Memory B cell (primary cell): ENCODE measurements around the gene HUNK.
"Not testable (repeated sequence)": the region's sequence is repeated elsewhere in the genome, so short reads cannot be mapped to it uniquely, and the experiment has no call there.

Source experiments
- ATAC-seq: fragments of 150-1000 bp; cut with Tn5 transposase; 2 replicates; pipeline ENCODE4 v1.10.0; 2021; ENCODE audit warnings: low read depth, mild to moderate bottlenecking, moderate library complexity
- DNase-seq, 2 donors: peaks; one replicate each; pipeline ENCODE4 v3.0.0; 2022; ENCODE audit warnings: low spot score in 2 of 2
- H3K27ac Mint-ChIP-seq: one replicate; pipeline ENCODE4 v1.8.0; 2022; ENCODE audit warnings: mild to moderate bottlenecking, moderate library complexity, mixed read lengths
- H3K27me3 Mint-ChIP-seq: one replicate; pipeline ENCODE4 v1.8.0; 2022; ENCODE audit warnings: mixed read lengths
- H3K36me3 Mint-ChIP-seq: one replicate; pipeline ENCODE4 v1.8.0; 2022; ENCODE audit warnings: mild to moderate bottlenecking, mixed read lengths
- H3K4me1 Mint-ChIP-seq: one replicate; pipeline ENCODE4 v1.8.0; 2022; ENCODE audit warnings: mixed read lengths
- H3K4me3 Mint-ChIP-seq: one replicate; pipeline ENCODE4 v1.8.0; 2022; ENCODE audit warnings: mild to moderate bottlenecking, moderate library complexity, mixed read lengths
- H3K9me3 Mint-ChIP-seq: one replicate; pipeline ENCODE4 v1.8.0; 2022; ENCODE audit warnings: mixed read lengths

The HUNK gene

GRCh38 chr21:32008714-32009113 is 135.9 kb downstream of the HUNK start:
- Mint-ChIP-seq H3K4me1 (no peaks in the 10 kb centered on the region), H3K27ac (no peak overlapping the region), H3K9me3 (peaks cover 4% of the 10 kb centered on the region), H3K27me3 (peaks cover 11% of the 10 kb centered on the region), H3K36me3 (peaks cover 1% of the 10 kb centered on the region), H3K4me3 (no peak overlapping the region)
- DNase-seq, result no peak
- ATAC-seq, result no peak

GRCh38 chr21:32009263-32009662 is 136.4 kb downstream of the HUNK start:
- no peak for DNase-seq
- peaks cover 11% of the 10 kb centered on the region for H3K27me3 Mint-ChIP-seq
- no peaks in the 10 kb centered on the region for H3K4me1 Mint-ChIP-seq
- H3K4me3 Mint-ChIP-seq, result no peak overlapping the region
- peaks cover 4% of the 10 kb centered on the region for H3K9me3 Mint-ChIP-seq
- H3K27ac Mint-ChIP-seq, result no peak overlapping the region
- ATAC-seq, result no peak
- peaks cover 1% of the 10 kb centered on the region for H3K36me3 Mint-ChIP-seq

GRCh38 chr21:32015461-32016139 is 142.8 kb downstream of the HUNK start:
- Mint-ChIP-seq H3K4me1 (no peaks in the 10 kb centered on the region), H3K36me3 (no peaks in the 10 kb centered on the region), H3K4me3 (no peak overlapping the region), H3K27ac (no peak overlapping the region), H3K27me3 (peaks cover 7% of the 10 kb centered on the region), H3K9me3 (no peaks in the 10 kb centered on the region)
- DNase-seq (no peak), ATAC-seq (no peak)

GRCh38 chr21:32018381-32018780 is 145.6 kb downstream of the HUNK start:
- no peak overlapping the region for H3K27ac Mint-ChIP-seq
- H3K4me3 Mint-ChIP-seq, result no peak overlapping the region
- ATAC-seq, result no peak
- H3K9me3 Mint-ChIP-seq, result no peaks in the 10 kb centered on the region
- H3K27me3 Mint-ChIP-seq, result peaks cover 1% of the 10 kb centered on the region
- no peaks in the 10 kb centered on the region for H3K36me3 Mint-ChIP-seq
- DNase-seq, result no peak
- no peaks in the 10 kb centered on the region for H3K4me1 Mint-ChIP-seq

GRCh38 chr21:32020564-32020963 is 147.7 kb downstream of the HUNK start:
- Mint-ChIP-seq H3K36me3 (no peaks in the 10 kb centered on the region), H3K27ac (no peak overlapping the region), H3K9me3 (no peaks in the 10 kb centered on the region)

GRCh38 chr21:32021319-32021994 is 148.6 kb downstream of the HUNK start:
- H3K4me3 Mint-ChIP-seq, result no peak overlapping the region
- peaks cover 1% of the 10 kb centered on the region for H3K27me3 Mint-ChIP-seq
- H3K36me3 Mint-ChIP-seq, result no peaks in the 10 kb centered on the region
- no peak overlapping the region for H3K27ac Mint-ChIP-seq
- H3K4me1 Mint-ChIP-seq, result no peaks in the 10 kb centered on the region
- ATAC-seq (no peak), DNase-seq (no peak)
- H3K9me3 Mint-ChIP-seq, result no peaks in the 10 kb centered on the region

More at GRCh38 chr21:32020564-32020963, 147.7 kb downstream of the HUNK start:
- H3K27me3 Mint-ChIP-seq, result peaks cover 1% of the 10 kb centered on the region
- ATAC-seq (no peak), DNase-seq (no peak)
- no peak overlapping the region for H3K4me3 Mint-ChIP-seq
- H3K4me1 Mint-ChIP-seq, result no peaks in the 10 kb centered on the region

- peaks cover 1% of the 10 kb centered on the region for H3K27me3 Mint-ChIP-seq
- no peak for ATAC-seq
- H3K27ac Mint-ChIP-seq, result no peak overlapping the region
- H3K4me3 Mint-ChIP-seq, result no peak overlapping the region
- no peaks in the 10 kb centered on the region for H3K9me3 Mint-ChIP-seq
- H3K36me3 Mint-ChIP-seq, result no peaks in the 10 kb centered on the region
- DNase-seq, result no peak
- H3K4me1 Mint-ChIP-seq, result no peaks in the 10 kb centered on the region
Measured at GRCh38 chr21:32022146-32022545, 149.3 kb downstream of the HUNK start.

- Mint-ChIP-seq H3K36me3 (no peaks in the 10 kb centered on the region), H3K27me3 (peaks cover 3% of the 10 kb centered on the region), H3K27ac (no peak overlapping the region), H3K4me3 (no peak overlapping the region), H3K9me3 (peaks cover 6% of the 10 kb centered on the region), H3K4me1 (no peaks in the 10 kb centered on the region)
- ATAC-seq, result no peak
- DNase-seq, result no peak
Measured at GRCh38 chr21:32030146-32030652, 157.4 kb downstream of the HUNK start.

- Mint-ChIP-seq H3K4me3 (no peak overlapping the region), H3K36me3 (no peaks in the 10 kb centered on the region), H3K27ac (no peak overlapping the region), H3K27me3 (peaks cover 8% of the 10 kb centered on the region), H3K9me3 (peaks cover 6% of the 10 kb centered on the region), H3K4me1 (no peaks in the 10 kb centered on the region)
- ATAC-seq (no peak), DNase-seq (no peak)
Measured at GRCh38 chr21:32034850-32035249, 162.0 kb downstream of the HUNK start.

GRCh38 chr21:32035617-32036016 is 162.8 kb downstream of the HUNK start:
- peaks cover 13% of the 10 kb centered on the region for H3K27me3 Mint-ChIP-seq
- H3K27ac Mint-ChIP-seq, result no peak overlapping the region
- no peak for DNase-seq

GRCh38 chr21:32036756-32037155 is 163.9 kb downstream of the HUNK start:
- no peaks in the 10 kb centered on the region for H3K36me3 Mint-ChIP-seq
- H3K4me1 Mint-ChIP-seq, result no peaks in the 10 kb centered on the region
- DNase-seq (no peak), ATAC-seq (no peak)
- H3K27ac Mint-ChIP-seq, result no peak overlapping the region
- H3K9me3 Mint-ChIP-seq, result peaks cover 6% of the 10 kb centered on the region
- H3K4me3 Mint-ChIP-seq, result no peak overlapping the region
- H3K27me3 Mint-ChIP-seq, result peaks cover 19% of the 10 kb centered on the region

More at GRCh38 chr21:32035617-32036016, 162.8 kb downstream of the HUNK start:
- H3K9me3 Mint-ChIP-seq, result no peaks in the 10 kb centered on the region
- H3K4me3 Mint-ChIP-seq, result no peak overlapping the region
- no peaks in the 10 kb centered on the region for H3K4me1 Mint-ChIP-seq
- no peak for ATAC-seq
- no peaks in the 10 kb centered on the region for H3K36me3 Mint-ChIP-seq

GRCh38 chr21:32038751-32039150 is 165.9 kb downstream of the HUNK start:
- DNase-seq, ATAC-seq, H3K36me3 Mint-ChIP-seq, H3K9me3 Mint-ChIP-seq, H3K4me3 Mint-ChIP-seq, H3K4me1 Mint-ChIP-seq, H3K27ac Mint-ChIP-seq: not testable (repeated sequence)
- H3K27me3 Mint-ChIP-seq, result peaks cover 19% of the 10 kb centered on the region

- no peak overlapping the region for H3K4me3 Mint-ChIP-seq
Measured at GRCh38 chr21:32043458-32043857, 170.6 kb downstream of the HUNK start.

GRCh38 chr21:32044205-32045180 is 171.7 kb downstream of the HUNK start:
- no peak overlapping the region for H3K27ac Mint-ChIP-seq
- H3K4me1 Mint-ChIP-seq, result no peaks in the 10 kb centered on the region
- no peaks in the 10 kb centered on the region for H3K36me3 Mint-ChIP-seq
- DNase-seq, result no peak
- no peak for ATAC-seq
- peaks cover 12% of the 10 kb centered on the region for H3K27me3 Mint-ChIP-seq
- peaks cover 9% of the 10 kb centered on the region for H3K9me3 Mint-ChIP-seq
- H3K4me3 Mint-ChIP-seq, result no peak overlapping the region

More at GRCh38 chr21:32043458-32043857, 170.6 kb downstream of the HUNK start:
- no peaks in the 10 kb centered on the region for H3K4me1 Mint-ChIP-seq
- DNase-seq, result no peak
- H3K27me3 Mint-ChIP-seq, result peaks cover 15% of the 10 kb centered on the region
- no peaks in the 10 kb centered on the region for H3K36me3 Mint-ChIP-seq
- H3K27ac Mint-ChIP-seq, result no peak overlapping the region
- peaks cover 9% of the 10 kb centered on the region for H3K9me3 Mint-ChIP-seq
- ATAC-seq, result no peak
